H9 (cell line): Measurements from ENCODE around the gene ZNF746. TPM values are rescaled to one million over a fixed set of nuclear protein-coding genes. Genes with fewer than 3 reads are reported as not detected.

Source experiments
- DNase-seq: peaks from one replicate; pipeline ENCODE4 v3.0.0-alpha.2; 2017
- H2AFZ ChIP-seq: one replicate; pipeline ENCODE4 v1.6.1; 2013; ENCODE audit warnings: mild to moderate bottlenecking, low read length, control low read depth, moderate library complexity
- H2AK5ac ChIP-seq: 2 replicates; pipeline ENCODE4 v1.6.1; 2013; ENCODE audit warnings: low read length, control low read depth, mixed read lengths; ENCODE audit not compliant: insufficient read length
- H2BK120ac ChIP-seq: one replicate; pipeline ENCODE4 v1.6.1; 2013; ENCODE audit warnings: low read depth, mild to moderate bottlenecking, low read length, control low read depth, inconsistent platforms; ENCODE audit not compliant: poor library complexity, severe bottlenecking
- H2BK12ac ChIP-seq: 2 replicates; pipeline ENCODE4 v1.6.1; 2013; ENCODE audit warnings: low read length, control low read depth, mixed read lengths, low read depth; ENCODE audit not compliant: insufficient read length
- H2BK15ac ChIP-seq: 2 replicates; pipeline ENCODE4 v1.6.1; 2013; ENCODE audit warnings: low read depth, low read length, control low read depth
- H2BK20ac ChIP-seq: one replicate; pipeline ENCODE4 v1.6.1; 2013; ENCODE audit warnings: low read depth, mild to moderate bottlenecking, low read length, control low read depth, inconsistent platforms; ENCODE audit not compliant: poor library complexity, severe bottlenecking
- H2BK5ac ChIP-seq: 2 replicates; pipeline ENCODE4 v1.6.1; 2013; ENCODE audit warnings: low read length, control low read depth, mixed read lengths; ENCODE audit not compliant: insufficient read length
- H3K14ac ChIP-seq: 2 replicates; pipeline ENCODE4 v1.6.1; 2013; ENCODE audit warnings: low read length, control low read depth; ENCODE audit not compliant: insufficient read depth
- H3K18ac ChIP-seq: 2 replicates; pipeline ENCODE4 v1.6.1; 2013; ENCODE audit warnings: low read depth, mild to moderate bottlenecking, mixed read lengths, low read length, control low read depth; ENCODE audit not compliant: insufficient read length
- H3K23ac ChIP-seq: 2 replicates; pipeline ENCODE4 v1.6.1; 2013; ENCODE audit warnings: low read length, control low read depth, mixed read lengths, low read depth; ENCODE audit not compliant: insufficient read length
- H3K23me2 ChIP-seq: 2 replicates; pipeline ENCODE4 v1.6.1; 2013; ENCODE audit warnings: low read depth, mild to moderate bottlenecking, mixed read lengths, low read length, control low read depth; ENCODE audit not compliant: insufficient read length, poor library complexity, severe bottlenecking
- H3K27ac ChIP-seq: 2 replicates; pipeline ENCODE4 v1.5.1; 2013; ENCODE audit warnings: low read length, control low read depth, mixed read lengths, low read depth; ENCODE audit not compliant: insufficient read length
- H3K27me3 ChIP-seq: 2 replicates; pipeline ENCODE4 v1.6.1; 2013; ENCODE audit warnings: low read length, control low read depth, inconsistent platforms; ENCODE audit not compliant: insufficient read depth
- H3K4ac ChIP-seq: 2 replicates; pipeline ENCODE4 v1.6.1; 2013; ENCODE audit warnings: low read depth, mild to moderate bottlenecking, control low read depth, inconsistent platforms, low read length, moderate library complexity
- H3K4me1 ChIP-seq: 2 replicates; pipeline ENCODE4 v1.6.1; 2013; ENCODE audit warnings: low read length, control low read depth, inconsistent platforms; ENCODE audit not compliant: insufficient read depth
- H3K4me2 ChIP-seq: 2 replicates; pipeline ENCODE4 v1.6.1; 2013; ENCODE audit warnings: low read length, control low read depth, mixed read lengths; ENCODE audit not compliant: insufficient read length, insufficient read depth
- H3K56ac ChIP-seq: 2 replicates; pipeline ENCODE4 v1.6.1; 2013; ENCODE audit warnings: low read depth, mild to moderate bottlenecking, mixed read lengths, low read length, control low read depth; ENCODE audit not compliant: insufficient read length
- H3K79me1 ChIP-seq: 2 replicates; pipeline ENCODE4 v1.6.1; 2013; ENCODE audit warnings: low read depth, mild to moderate bottlenecking, moderate library complexity, low read length, control low read depth, inconsistent platforms; ENCODE audit not compliant: insufficient read depth, poor library complexity, severe bottlenecking
- H3K79me2 ChIP-seq: 2 replicates; pipeline ENCODE4 v1.6.1; 2013; ENCODE audit warnings: low read length, control low read depth, inconsistent platforms; ENCODE audit not compliant: insufficient read depth
- H3K9ac ChIP-seq: 2 replicates; pipeline ENCODE4 v1.6.1; 2013; ENCODE audit warnings: low read length, control low read depth, mixed read lengths; ENCODE audit not compliant: insufficient read length; ENCODE audit errors: extremely low read depth
- H3K9me3 ChIP-seq: one replicate; pipeline ENCODE4 v1.6.1; 2013; ENCODE audit warnings: low read depth, low read length, inconsistent platforms; ENCODE audit not compliant: control insufficient read depth
- H3T11ph ChIP-seq: one replicate; pipeline ENCODE4 v1.6.1; 2013; ENCODE audit warnings: mild to moderate bottlenecking, low read length, control low read depth, inconsistent platforms
- H4K20me1 ChIP-seq: one replicate; pipeline ENCODE4 v1.6.1; 2013; ENCODE audit not compliant: control insufficient read depth, insufficient read length, insufficient read depth
- H4K5ac ChIP-seq: 2 replicates; pipeline ENCODE4 v1.6.1; 2013; ENCODE audit warnings: low read depth, mild to moderate bottlenecking, mixed read lengths, low read length, control low read depth; ENCODE audit not compliant: insufficient read length
- H4K8ac ChIP-seq: replicated peaks from 2 replicates; pipeline ENCODE4 v1.6.1; 2013; ENCODE audit warnings: low read length, control low read depth, mixed read lengths, low read depth; ENCODE audit not compliant: insufficient read length
- H4K91ac ChIP-seq: 2 replicates; pipeline ENCODE4 v1.6.1; 2013; ENCODE audit warnings: low read depth, mild to moderate bottlenecking, moderate library complexity, mixed read lengths, low read length, control low read depth; ENCODE audit not compliant: insufficient read length
- H3K27ac Mint-ChIP-seq, 3 experiments: 2 replicates in 2 of 3; 3 replicates in 1 of 3; pipeline ENCODE4 v1.8.0; 2020 to 2021; ENCODE audit warnings: mixed read lengths in 3 of 3, mild to moderate bottlenecking in 1 of 3, moderate library complexity in 1 of 3
- H3K27me3 Mint-ChIP-seq: 2 replicates; pipeline ENCODE4 v1.8.0; 2021; ENCODE audit warnings: low read depth, mild to moderate bottlenecking, moderate library complexity, mixed read lengths
- H3K36me3 Mint-ChIP-seq, 3 experiments: 2 replicates in 2 of 3; 3 replicates in 1 of 3; pipeline ENCODE4 v1.8.0; 2020 to 2021; ENCODE audit warnings: low read depth in 3 of 3, mixed read lengths in 3 of 3; ENCODE audit not compliant: insufficient read depth in 1 of 3
- H3K4me1 Mint-ChIP-seq, 2 experiments: 2 replicates each; pipeline ENCODE4 v1.8.0; 2020; ENCODE audit warnings: mixed read lengths in 2 of 2
- H3K4me3 Mint-ChIP-seq, 2 experiments: 2 replicates in 1 of 2; 3 replicates in 1 of 2; pipeline ENCODE4 v1.8.0; 2020 to 2021; ENCODE audit warnings: mild to moderate bottlenecking in 2 of 2, mixed read lengths in 2 of 2, moderate library complexity in 1 of 2
- H3K9me3 Mint-ChIP-seq, 2 experiments: 2 replicates in 1 of 2; 3 replicates in 1 of 2; pipeline ENCODE4 v1.8.0; 2020; ENCODE audit warnings: mild to moderate bottlenecking in 2 of 2, mixed read lengths in 2 of 2, moderate library complexity in 1 of 2
- total RNA-seq: library from RNA; stranded (reverse); gene quantifications from 2 replicates; pipeline ENCODE4 v1.2.1, GENCODE V29; 2021
- TF ChIP-seq, protein P1 (sequence below): fragments of 200-600 bp; sonication (generic); conservative IDR thresholded peaks from 3 replicates; pipeline ENCODE4 v1.8.0; 2021; ENCODE audit warnings: antibody characterized with exemption, mild to moderate bottlenecking

The ZNF746 gene
- total RNA-seq, 1 experiment from 2014 or later, result 26.7 TPM

DNA sequence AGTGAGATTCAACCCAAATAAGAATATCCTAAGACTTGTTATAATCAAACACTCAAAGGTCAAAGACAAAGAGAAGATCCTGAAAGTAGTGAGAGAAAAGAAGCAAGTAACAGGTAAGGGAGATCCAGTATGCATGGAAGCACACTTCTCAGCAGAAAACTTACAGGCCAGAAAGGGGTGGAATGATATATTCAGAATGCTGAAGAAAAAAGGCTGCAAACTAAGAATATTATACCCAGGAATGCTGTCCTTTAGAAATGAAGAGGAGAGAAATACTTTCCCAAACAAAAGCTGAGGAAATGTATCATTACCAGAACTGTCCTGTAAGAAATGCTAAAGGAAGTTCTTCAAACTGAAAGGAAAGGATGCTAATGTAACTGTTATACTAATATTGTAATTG is 12.6 kb upstream of the ZNF746 start:
- Histone ChIP-seq H2BK15ac (no peak overlapping the region), H3K23me2 (no peaks in the 10 kb centered on the region), H2BK12ac (no peak overlapping the region), H3K18ac (no peak overlapping the region), H3K4me1 (no peaks in the 10 kb centered on the region), H4K8ac (no peak overlapping the region), H3K23ac (no peak overlapping the region), H4K20me1 (no peaks in the 10 kb centered on the region), H2BK20ac (no peak overlapping the region), H2BK5ac (no peak overlapping the region), H4K91ac (no peak overlapping the region), H3K4ac (no peak overlapping the region), H3K56ac (no peak overlapping the region), H3T11ph (no peak overlapping the region), H2BK120ac (no peak overlapping the region), H2AK5ac (no peak overlapping the region), H3K79me1 (no peaks in the 10 kb centered on the region), H2AFZ (no peak overlapping the region), H4K5ac (no peak overlapping the region), H3K27ac (no peak overlapping the region), H3K9me3 (no peaks in the 10 kb centered on the region), H3K9ac (no peak overlapping the region), H3K27me3 (no peaks in the 10 kb centered on the region), H3K4me2 (no peak overlapping the region), H3K14ac (no peak overlapping the region), H3K79me2 (no peaks in the 10 kb centered on the region)
- H3K4me1 Mint-ChIP-seq, result no peaks in the 10 kb centered on the region
- no peak overlapping the region for H3K4me3 Mint-ChIP-seq
- no peak for DNase-seq
- H3K9me3 Mint-ChIP-seq, result peaks cover 59 to 69% of the 10 kb centered on the region in 2 experiments
- H3K27ac Mint-ChIP-seq, result no peak overlapping the region
- TF ChIP-seq, protein P1, sequence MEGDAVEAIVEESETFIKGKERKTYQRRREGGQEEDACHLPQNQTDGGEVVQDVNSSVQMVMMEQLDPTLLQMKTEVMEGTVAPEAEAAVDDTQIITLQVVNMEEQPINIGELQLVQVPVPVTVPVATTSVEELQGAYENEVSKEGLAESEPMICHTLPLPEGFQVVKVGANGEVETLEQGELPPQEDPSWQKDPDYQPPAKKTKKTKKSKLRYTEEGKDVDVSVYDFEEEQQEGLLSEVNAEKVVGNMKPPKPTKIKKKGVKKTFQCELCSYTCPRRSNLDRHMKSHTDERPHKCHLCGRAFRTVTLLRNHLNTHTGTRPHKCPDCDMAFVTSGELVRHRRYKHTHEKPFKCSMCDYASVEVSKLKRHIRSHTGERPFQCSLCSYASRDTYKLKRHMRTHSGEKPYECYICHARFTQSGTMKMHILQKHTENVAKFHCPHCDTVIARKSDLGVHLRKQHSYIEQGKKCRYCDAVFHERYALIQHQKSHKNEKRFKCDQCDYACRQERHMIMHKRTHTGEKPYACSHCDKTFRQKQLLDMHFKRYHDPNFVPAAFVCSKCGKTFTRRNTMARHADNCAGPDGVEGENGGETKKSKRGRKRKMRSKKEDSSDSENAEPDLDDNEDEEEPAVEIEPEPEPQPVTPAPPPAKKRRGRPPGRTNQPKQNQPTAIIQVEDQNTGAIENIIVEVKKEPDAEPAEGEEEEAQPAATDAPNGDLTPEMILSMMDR, result no peak
- H3K36me3 Mint-ChIP-seq, result peaks cover 0 to 2% (median 0%) of the 10 kb centered on the region in 3 experiments; a peak in 2 of 7 replicates
- H3K27me3 Mint-ChIP-seq, result peaks cover 17% of the 10 kb centered on the region
